ENCODE measurements around the gene ZBTB20. TPM values are rescaled to one million over a fixed set of nuclear protein-coding genes. Genes with fewer than 3 reads are reported as not detected.

Gene ZBTB20
- total RNA-seq, 1 experiment from 2014 or later, result 26.5 TPM

GRCh38 chr3:114452256-114452655 lies 694.8 kb downstream of the ZBTB20 start:
- H3K9me2 ChIP-seq (ENCODE audit: insufficient read depth), result no peaks in the 10 kb centered on the region
- no peaks in the 10 kb centered on the region for H3K36me3 ChIP-seq (ENCODE audit: low read depth)
- 0 out of 2 replicates have a peak, but pooled peaks cover 3% of the 10 kb centered on the region for H3F3A ChIP-seq (ENCODE audit: insufficient read depth, low read depth)
- no TSS peak for BruUV-seq (replicated peaks)
- no peak overlapping the region for H3K4me3 ChIP-seq
- ChIA-PET CTCF (no interaction called here), POLR2A (ENCODE audit: unreplicated experiment) (no interaction called here)
- no peak for DNase-seq
- no peaks in the 10 kb centered on the region for H3K4me1 ChIP-seq (replicated peaks; ENCODE audit: insufficient read depth)
- H2AFZ ChIP-seq, result no peak overlapping the region
- H3K79me2 ChIP-seq (ENCODE audit: low read depth), result no peaks in the 10 kb centered on the region
- H3K27me3 ChIP-seq (ENCODE audit: insufficient read depth, low read depth), result no peaks in the 10 kb centered on the region
- peaks cover 3% of the 10 kb centered on the region for H4K20me1 ChIP-seq (ENCODE audit: insufficient read depth)
- no peak for TF ChIP-seq CTCF (conservative IDR thresholded peaks at IDR 0.05)
- TF ChIP-seq EZH2 (IDR thresholded peaks at IDR 0.05; ENCODE audit: low read depth), result no peak
- H3K9me3 ChIP-seq (ENCODE audit: insufficient read depth, low read depth), result no peaks in the 10 kb centered on the region
- intact Hi-C loops (cut with micrococcal nuclease; ENCODE audit: unreplicated experiment), result no loop called here
- no peak overlapping the region for H3K4me2 ChIP-seq
- no peak overlapping the region for H3K27ac ChIP-seq

- no peak for DNase-seq
- Histone ChIP-seq H3K36me3 (ENCODE audit: low read depth) (no peaks in the 10 kb centered on the region), H3K27ac (no peak overlapping the region), H3F3A (ENCODE audit: insufficient read depth, low read depth) (0 out of 2 replicates have a peak, but pooled peaks cover 3% of the 10 kb centered on the region), H3K79me2 (ENCODE audit: low read depth) (no peaks in the 10 kb centered on the region), H3K4me2 (no peak overlapping the region), H3K4me1 (replicated peaks; ENCODE audit: insufficient read depth) (no peaks in the 10 kb centered on the region), H3K9me2 (ENCODE audit: insufficient read depth) (no peaks in the 10 kb centered on the region), H3K27me3 (ENCODE audit: insufficient read depth, low read depth) (no peaks in the 10 kb centered on the region), H4K20me1 (ENCODE audit: insufficient read depth) (peaks cover 3% of the 10 kb centered on the region), H3K9me3 (ENCODE audit: insufficient read depth, low read depth) (no peaks in the 10 kb centered on the region), H3K4me3 (no peak overlapping the region), H2AFZ (no peak overlapping the region)
- BruUV-seq (replicated peaks), result no TSS peak
- CTCF ChIA-PET, result no interaction called here
- TF ChIP-seq EZH2 (IDR thresholded peaks at IDR 0.05; ENCODE audit: low read depth) (no peak), CTCF (conservative IDR thresholded peaks at IDR 0.05) (no peak)
- intact Hi-C loops (cut with micrococcal nuclease; ENCODE audit: unreplicated experiment), result no loop called here
- POLR2A ChIA-PET (ENCODE audit: unreplicated experiment), result no interaction called here
Observed at GRCh38 chr3:114451561-114452018, 695.5 kb downstream of the ZBTB20 start.

- POLR2A ChIA-PET (ENCODE audit: unreplicated experiment), result no interaction called here
- no peak for DNase-seq
Observed at GRCh38 chr3:114451051-114451451, 696.0 kb downstream of the ZBTB20 start.

More at GRCh38 chr3:114451051-114451451, 696.0 kb downstream of the ZBTB20 start:
- Histone ChIP-seq H3K79me2 (ENCODE audit: low read depth) (no peaks in the 10 kb centered on the region), H3K9me3 (ENCODE audit: insufficient read depth, low read depth) (no peaks in the 10 kb centered on the region), H3K36me3 (ENCODE audit: low read depth) (no peaks in the 10 kb centered on the region), H3K9me2 (ENCODE audit: insufficient read depth) (no peaks in the 10 kb centered on the region), H3F3A (ENCODE audit: insufficient read depth, low read depth) (0 out of 2 replicates have a peak, but pooled peaks cover 3% of the 10 kb centered on the region), H3K27ac (no peak overlapping the region), H3K4me1 (replicated peaks; ENCODE audit: insufficient read depth) (no peaks in the 10 kb centered on the region), H3K4me2 (no peak overlapping the region), H4K20me1 (ENCODE audit: insufficient read depth) (peaks cover 3% of the 10 kb centered on the region), H3K27me3 (ENCODE audit: insufficient read depth, low read depth) (no peaks in the 10 kb centered on the region), H2AFZ (no peak overlapping the region), H3K4me3 (no peak overlapping the region)
- no peak for TF ChIP-seq EZH2 (IDR thresholded peaks at IDR 0.05; ENCODE audit: low read depth)
- TF ChIP-seq CTCF (conservative IDR thresholded peaks at IDR 0.05), result no peak
- intact Hi-C loops (cut with micrococcal nuclease; ENCODE audit: unreplicated experiment), result no loop called here
- no TSS peak for BruUV-seq (replicated peaks)
- CTCF ChIA-PET, result no interaction called here

Data from PC-9 (cell line).